SK-N-SH (cell line): ENCODE results near the gene TSPAN3.

Source experiments
- CHD2 ChIP-seq: fragments of 150-350 bp; IDR thresholded peaks from 2 replicates; pipeline ENCODE4 v1.6.1; 2018; ENCODE audit warnings: low read length; ENCODE audit not compliant: partially characterized antibody
- CTCF ChIP-seq: fragments of 200-600 bp; sonication (generic); IDR thresholded peaks from 2 replicates; pipeline ENCODE4 v1.6.1; 2017; ENCODE audit warnings: antibody characterized with exemption, mild to moderate bottlenecking, moderate library complexity
- ELF1 ChIP-seq: IDR thresholded peaks from 2 replicates; pipeline ENCODE4 v1.4.0; 2012
- FOXJ3 ChIP-seq: sonication (generic); formaldehyde crosslinking; IDR thresholded peaks from 2 replicates; pipeline ENCODE4 v1.5.1; 2020; ENCODE audit warnings: mild to moderate bottlenecking, missing genetic modification reagents
- GATA2 ChIP-seq: sonication (generic); formaldehyde crosslinking; IDR thresholded peaks from 2 replicates; pipeline ENCODE4 v1.5.0; 2020; ENCODE audit warnings: mild to moderate bottlenecking, missing genetic modification reagents
- MXI1 ChIP-seq: IDR thresholded peaks from 2 replicates; pipeline ENCODE4 v1.6.1; 2012; ENCODE audit warnings: mild to moderate bottlenecking, low read depth, low read length, improper control_type of control experiment
- NRF1 ChIP-seq: IDR thresholded peaks from 2 replicates; pipeline ENCODE4 v1.6.1; 2012; ENCODE audit warnings: low read depth, mild to moderate bottlenecking, low read length
- POLR2AphosphoS5 ChIP-seq: IDR thresholded peaks from 2 replicates; pipeline ENCODE4 v1.6.1; 2012; ENCODE audit warnings: low read depth, low read length
- RAD21 ChIP-seq: IDR thresholded peaks from 2 replicates; pipeline ENCODE4 v1.6.1; 2012; ENCODE audit warnings: mild to moderate bottlenecking, low read length
- RCOR1 ChIP-seq: fragments of 150-350 bp; IDR thresholded peaks from 2 replicates; pipeline ENCODE4 v1.6.1; 2017; ENCODE audit warnings: antibody characterized with exemption, low read length
- TAF1 ChIP-seq: IDR thresholded peaks from 2 replicates; pipeline ENCODE4 v1.6.1; 2012; ENCODE audit warnings: low read depth, mild to moderate bottlenecking, low read length, moderate library complexity, borderline replicate concordance
- TEAD4 ChIP-seq: IDR thresholded peaks from 2 replicates; pipeline ENCODE4 v1.4.0; 2012; ENCODE audit warnings: mild to moderate bottlenecking, borderline replicate concordance; ENCODE audit not compliant: insufficient read depth
- USF1 ChIP-seq: IDR thresholded peaks from 2 replicates; pipeline ENCODE4 v1.4.0; 2012; ENCODE audit warnings: low read depth, borderline replicate concordance
- USF2 ChIP-seq: fragments of 150-350 bp; IDR thresholded peaks from 2 replicates; pipeline ENCODE4 v1.6.1; 2017; ENCODE audit warnings: antibody characterized with exemption, low read length, low read depth, borderline replicate concordance

GRCh38 chr15:77111789-77112188 lies 40.9 kb upstream of the TSPAN3 start:
- TF ChIP-seq MXI1 (no peak), RAD21 (no peak), CTCF (no peak), POLR2AphosphoS5 (no peak), GATA2 (CRISPR knock-in tag) (no peak), USF2 (no peak), ELF1 (no peak), RCOR1 (no peak), TEAD4 (no peak), FOXJ3 (no peak), TAF1 (no peak), USF1 (no peak), NRF1 (no peak), CHD2 (no peak)
